Fibroblast of peridontal ligament (primary cell): ENCODE measurements around the gene KRTAP5-2.

Experiments
- DNase-seq: peaks from one replicate; pipeline ENCODE4 v3.0.0-alpha.2; 2010; ENCODE audit errors: extremely low read depth

Gene KRTAP5-2

DNA sequence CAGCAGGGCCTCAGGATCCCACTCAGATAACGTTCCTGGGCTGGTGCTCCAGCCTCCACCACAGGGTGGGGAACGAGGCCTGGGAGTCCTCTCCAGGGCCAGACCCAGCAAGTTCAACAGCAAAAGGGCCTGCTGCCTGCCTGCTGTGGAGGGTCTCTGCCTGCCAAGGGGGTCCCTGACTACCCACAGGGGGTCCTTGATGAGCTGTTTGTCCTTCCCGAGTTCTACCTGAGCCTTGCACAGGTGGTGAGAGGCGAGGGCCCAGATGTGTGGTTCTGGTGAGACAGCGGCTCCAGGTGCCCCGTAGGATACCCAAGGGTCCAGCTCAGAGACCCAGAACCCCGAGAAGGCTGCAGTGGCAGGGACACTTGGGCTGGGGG, 30.4 kb downstream of the KRTAP5-2 start:
- DNase-seq, result no peak

DNA sequence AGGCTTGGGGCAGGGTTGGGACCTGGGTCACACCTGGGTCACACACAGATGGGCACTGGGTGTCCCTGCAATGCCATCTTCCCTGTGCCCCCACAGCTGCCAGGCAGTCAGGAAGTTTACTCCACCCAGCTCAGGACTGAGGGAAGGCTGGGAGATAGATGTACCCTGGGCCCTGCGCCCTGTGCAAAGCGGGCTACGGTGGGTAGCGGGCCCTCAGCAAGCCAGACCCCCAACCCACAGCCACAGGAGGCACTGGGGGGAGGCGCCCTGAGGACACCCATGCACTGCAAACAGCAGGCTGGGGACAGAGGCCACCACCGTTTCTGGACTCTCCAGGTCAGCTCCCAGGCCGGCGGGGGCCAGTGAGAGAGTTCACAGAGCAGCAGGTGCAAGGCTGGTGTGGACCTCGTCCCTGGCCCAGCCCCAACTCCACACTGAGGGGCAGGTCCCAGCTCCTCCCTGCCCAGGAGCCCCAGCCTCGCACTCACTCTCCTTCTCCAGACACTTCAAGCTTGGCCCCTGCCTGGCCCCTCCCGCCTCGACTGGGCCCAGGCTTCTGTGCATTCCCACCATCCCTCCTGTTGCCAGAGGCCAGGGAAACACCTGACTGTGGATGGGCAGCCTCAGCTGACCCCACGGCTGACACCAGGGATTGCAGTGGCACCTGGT, 30.9 kb downstream of the KRTAP5-2 start:
- no peak for DNase-seq

DNA sequence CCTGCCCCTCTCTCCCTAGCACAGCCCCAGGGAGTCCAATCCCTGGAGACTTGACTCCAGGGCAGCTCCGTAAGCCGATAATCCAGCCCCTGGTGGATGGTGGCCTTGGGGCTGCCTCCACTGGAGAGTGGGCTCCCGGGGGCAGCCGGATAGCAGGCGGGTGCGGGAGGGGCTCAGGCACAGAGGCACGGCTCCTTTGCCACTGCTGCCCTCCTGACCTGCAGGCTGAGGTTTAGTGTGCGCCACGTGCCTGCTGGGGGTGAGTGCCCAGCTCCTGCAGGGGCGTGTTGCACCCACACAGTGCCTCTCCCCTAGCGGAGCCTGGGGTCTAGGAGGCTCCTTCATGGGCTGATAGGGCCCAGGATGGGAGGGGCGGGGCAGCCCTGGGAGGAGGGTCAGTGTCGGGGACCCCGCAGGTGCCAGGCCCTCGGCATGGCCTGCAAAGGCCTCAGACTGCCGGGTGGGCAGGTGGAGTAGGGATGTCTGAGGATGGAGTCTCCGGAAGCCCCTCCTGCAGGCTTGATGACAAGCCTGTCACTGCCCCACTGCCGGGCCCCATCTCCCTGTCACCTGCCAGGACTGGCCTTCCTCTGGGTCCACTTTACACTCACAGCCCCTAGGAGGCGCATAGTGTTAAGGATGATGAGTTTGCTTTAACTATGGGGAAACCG, 31.6 kb downstream of the KRTAP5-2 start:
- DNase-seq, result no peak

DNA sequence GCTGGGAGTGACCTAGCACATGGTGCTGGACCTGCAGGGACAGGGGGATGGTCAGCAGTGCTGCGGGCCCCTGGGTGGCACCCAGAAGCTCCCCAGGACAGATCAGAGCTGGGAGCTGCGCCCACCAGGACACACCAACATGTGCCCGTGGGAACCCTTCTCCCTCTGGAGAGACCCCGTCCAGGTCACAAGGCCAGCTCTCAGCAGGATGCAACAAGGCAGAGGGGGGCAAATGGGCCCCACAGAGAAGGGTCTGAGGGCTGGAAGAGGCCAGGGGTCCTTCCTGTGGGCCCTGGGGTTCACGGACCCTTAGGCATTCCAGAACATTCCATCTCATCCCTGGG, 32.2 kb downstream of the KRTAP5-2 start:
- no peak for DNase-seq

DNA sequence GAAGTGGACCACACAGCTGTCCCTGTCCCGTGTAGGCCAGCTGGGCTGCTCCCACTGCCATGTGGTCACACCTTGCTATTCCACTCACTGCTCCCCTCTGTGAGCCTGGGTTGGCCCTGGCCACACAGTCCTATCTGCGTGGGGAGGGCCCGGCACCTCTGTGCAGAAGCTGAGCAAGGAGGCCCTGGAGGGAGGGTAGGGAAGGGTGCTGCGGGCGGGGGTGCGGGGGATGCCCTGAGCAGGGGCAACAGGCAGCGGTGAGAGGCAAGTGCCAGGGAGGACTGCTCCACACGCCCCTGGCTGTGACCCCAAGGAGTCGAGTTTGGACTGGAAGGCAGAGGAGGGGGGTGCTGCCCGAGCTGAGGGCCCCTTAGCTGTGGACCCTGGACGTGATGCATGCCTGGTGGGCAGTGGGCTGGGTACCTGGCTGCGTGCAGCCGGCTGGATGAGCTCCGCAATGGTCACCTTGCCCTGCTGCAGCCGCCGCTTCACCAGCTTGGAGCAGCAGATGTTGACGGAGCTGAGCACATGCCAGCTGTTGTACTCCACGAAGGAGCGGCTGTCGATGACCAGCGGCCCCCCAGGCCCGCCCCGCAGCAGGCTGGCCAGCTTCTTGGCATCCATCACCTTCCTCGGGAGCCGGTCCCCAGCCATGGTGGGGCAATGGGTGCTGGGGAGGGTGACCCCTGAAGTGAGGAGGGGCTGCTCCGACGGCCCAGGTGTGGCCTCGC, 32.8 kb downstream of the KRTAP5-2 start:
- no peak for DNase-seq

DNA sequence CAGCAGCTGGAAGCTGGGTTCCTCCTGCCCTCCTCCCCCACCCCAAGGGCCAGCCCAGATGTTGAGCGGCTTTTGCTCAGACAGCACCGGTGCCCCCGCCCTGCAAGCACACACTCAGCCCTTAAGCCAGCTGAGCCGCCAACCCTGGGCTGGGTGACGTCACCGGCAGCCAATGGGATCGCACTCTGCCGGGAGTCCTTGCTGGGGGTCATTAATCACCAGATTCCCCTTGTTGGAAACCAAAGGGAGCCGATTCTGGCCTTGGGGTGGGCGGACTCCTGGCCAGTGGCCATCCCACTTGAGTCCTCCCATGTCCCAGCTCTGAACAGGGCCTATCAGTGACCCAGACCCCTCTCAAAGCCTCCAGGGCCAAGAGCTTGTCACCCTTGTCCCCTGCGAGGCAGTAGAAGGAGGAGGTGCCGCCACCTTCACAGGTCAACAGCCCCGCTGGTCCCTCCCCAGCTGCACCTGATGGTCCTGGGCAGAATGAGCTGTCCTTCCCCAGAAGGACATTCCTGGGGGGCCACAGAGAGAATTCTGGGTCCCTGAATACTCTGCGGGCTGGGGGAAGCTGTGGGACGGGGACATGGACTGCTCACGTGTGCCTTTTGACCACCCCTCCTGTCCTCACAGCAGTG, 33.4 kb downstream of the KRTAP5-2 start:
- DNase-seq, result peak; percentile 28

DNA sequence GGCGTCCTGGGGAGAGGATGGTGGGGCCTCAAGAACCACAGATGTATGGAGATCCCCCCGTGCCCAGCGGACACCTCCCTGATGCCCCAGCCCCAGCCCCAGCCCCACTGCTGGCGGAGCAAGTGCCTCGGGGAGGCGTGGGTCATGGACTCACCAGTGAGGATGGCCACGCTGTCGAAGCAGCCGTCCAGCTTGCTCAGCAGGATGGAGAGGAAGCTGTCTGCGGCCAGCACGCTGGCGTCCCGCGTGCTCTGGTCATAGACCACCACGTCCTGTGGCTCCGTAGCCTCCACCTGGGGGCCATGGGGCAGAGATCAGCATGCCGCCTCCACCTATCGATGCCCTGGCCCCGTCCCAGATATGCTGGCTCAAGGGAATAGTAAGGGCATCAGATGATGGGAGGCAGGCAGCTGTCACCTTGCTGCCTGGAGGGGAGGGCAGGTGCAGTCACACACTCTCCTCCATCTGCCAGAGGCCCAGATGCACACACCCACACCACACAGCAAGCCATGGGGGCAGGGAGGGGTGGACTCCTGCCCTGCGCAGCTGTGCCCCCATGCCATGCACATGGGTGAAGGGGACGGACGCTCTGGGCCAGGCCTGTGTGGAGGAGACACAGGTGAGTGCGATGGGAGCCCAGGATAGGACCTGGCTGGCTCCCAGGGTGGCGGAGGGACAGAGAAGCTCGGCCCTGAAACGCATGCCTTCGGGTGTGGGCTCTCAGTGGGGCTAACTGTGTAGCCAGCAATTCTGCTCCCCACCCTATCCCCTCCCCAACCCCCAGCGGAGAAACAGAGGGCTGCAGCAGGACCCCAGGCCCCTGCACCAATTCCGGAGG, 34.2 kb downstream of the KRTAP5-2 start:
- DNase-seq, result no peak

DNA sequence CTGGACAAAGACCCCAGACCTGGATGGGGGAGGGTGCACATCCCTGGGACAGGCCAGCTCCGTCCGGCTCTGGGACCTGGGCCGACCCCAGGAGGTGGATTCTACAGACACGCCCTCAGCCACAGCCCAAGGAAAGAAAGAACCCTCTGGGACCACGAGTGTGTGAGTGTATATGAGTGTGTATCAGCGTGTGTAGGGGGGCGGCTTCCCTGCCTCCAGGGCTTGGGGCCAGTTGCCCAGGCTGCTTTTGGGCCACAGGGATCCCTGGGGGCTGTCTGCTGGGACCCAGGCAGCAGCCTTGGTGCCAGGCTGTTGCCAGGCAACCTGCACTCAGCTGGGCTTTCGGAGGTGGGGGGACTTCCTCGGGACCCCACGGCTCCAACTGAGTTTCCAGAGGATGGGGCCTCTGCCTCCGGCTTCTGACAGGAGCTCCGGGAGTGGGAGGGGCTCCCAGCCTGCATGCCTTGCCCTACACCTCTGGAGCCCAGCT, 34.9 kb downstream of the KRTAP5-2 start:
- no peak for DNase-seq

DNA sequence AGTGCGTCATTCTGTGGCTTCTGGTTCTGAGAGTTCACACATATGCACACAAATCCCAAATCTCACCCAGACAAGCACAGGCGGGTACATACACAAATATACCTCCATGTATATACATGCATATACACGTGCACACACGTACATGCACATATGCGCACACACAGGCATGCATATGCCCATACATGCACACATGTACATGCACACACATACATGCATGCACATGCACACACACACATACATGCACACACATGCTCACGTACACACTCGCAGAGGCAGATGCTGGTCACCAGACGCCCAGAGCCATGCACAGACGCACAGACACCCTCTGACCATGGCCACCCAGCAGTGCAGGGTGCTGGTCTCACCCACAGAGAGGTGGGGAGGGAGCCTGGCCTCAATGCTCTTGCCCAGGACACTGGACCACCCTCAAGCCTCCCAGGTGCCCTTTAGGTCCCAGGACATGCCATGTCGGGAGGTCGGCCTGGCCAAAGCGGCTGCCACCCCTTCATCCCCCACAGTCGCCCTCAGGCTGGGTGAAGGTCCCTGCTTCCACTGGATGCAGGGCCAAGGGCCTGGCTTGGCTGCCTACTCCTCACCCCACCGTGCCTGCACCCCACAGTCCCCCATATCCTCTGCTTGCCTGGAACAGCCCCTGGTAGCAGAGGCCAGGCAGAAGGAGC, 35.5 kb downstream of the KRTAP5-2 start:
- DNase-seq, result no peak

DNA sequence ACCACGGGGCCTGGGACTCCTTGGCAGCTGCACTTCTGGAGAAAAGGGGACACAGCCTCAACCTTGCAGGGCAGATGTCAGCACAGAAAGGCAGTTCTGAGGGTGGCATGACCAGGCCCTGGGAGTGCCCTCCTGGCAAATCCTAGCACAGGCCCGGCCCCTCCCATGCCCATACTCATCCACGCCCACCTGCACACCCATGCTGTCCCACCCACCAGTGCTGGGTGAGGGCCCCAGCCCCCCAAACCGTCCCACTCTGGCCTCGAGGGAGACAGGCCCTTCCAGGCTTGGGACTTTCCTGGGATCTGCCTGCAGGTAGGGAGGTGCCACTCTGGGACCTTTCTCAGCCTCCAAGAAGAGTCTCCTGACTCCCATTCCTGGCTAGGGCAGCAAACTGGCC, 36.1 kb downstream of the KRTAP5-2 start:
- no peak for DNase-seq

DNA sequence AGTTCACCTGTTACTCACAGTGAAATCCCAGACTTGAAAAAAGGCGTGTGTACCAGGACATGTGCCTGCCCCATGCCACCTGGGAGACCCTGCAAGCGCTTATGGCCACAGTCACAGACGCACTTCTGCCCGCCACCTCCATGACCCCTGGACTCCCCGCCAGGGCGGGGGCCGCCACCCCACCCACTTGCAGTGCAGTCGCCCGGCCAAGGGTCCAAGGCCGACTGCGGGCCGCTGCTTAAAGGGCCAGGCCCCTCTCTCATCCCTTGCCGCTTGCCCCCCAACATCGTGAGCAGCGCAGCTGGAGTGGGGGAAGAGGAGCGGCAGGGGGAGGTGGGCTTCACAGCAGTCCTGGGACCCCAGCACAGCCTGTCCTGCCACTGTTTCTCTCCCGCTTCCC, 36.8 kb downstream of the KRTAP5-2 start:
- DNase-seq, result no peak

DNA sequence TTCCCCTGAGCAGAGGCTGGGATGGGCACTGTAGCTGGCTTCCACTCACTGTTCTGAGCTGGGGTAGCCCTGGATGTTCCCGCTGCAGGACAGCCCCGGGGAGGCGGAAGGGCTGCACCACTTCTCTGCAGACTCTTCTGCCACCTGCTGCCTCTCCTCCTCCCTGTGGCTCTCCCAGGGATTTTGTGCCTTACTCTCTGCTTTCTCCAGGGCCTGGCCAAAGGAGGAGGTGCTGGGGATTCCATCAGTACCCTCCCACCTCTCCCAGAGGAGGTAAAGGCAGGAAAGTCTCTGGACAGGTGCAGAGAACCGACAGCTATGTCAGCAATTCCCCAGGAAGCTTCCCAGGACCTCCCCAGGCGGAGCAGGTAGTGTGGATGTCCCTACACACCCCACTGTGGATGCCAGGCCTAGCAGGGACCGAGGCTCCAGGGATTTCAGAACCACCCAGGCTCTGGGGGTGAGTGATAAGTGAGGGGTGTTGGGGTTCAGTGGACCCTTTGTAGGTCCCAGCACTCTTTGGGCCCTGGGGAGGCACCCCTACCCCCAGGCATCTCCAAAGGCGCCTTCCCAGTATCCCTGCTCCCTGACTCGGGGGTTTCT, 37.3 kb downstream of the KRTAP5-2 start:
- no peak for DNase-seq

DNA sequence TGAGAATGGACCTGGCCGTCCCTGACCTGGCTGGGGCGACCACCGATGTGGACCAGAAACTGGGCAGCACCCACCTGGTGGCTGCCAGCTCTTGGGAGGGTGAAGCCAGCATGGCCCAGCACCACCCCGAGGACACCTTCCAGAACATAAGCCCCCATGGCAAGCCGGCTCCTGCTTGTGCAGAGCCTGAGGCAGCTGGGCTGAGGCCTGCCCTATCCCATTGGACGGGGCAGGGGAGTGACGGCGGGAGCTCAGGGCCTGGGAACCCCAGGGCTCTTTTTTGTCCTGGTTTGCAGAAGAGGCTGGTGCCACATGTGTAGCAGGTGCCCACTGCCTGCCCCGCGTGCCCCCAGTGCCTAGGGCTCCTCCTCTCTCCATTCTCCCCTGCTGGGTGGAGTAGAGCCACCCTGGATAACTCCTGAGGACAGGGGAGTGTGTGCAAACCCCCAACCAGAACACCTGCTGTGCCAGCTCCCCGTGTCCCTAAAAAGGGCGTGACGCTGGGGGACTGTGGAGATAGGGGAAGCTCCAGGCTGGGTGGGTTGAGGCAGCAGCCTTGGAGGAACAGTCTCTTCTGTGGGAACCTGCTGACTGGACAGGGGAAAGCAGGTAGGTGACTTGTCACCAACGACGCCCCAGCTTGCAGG, 38.0 kb downstream of the KRTAP5-2 start:
- DNase-seq, result no peak

DNA sequence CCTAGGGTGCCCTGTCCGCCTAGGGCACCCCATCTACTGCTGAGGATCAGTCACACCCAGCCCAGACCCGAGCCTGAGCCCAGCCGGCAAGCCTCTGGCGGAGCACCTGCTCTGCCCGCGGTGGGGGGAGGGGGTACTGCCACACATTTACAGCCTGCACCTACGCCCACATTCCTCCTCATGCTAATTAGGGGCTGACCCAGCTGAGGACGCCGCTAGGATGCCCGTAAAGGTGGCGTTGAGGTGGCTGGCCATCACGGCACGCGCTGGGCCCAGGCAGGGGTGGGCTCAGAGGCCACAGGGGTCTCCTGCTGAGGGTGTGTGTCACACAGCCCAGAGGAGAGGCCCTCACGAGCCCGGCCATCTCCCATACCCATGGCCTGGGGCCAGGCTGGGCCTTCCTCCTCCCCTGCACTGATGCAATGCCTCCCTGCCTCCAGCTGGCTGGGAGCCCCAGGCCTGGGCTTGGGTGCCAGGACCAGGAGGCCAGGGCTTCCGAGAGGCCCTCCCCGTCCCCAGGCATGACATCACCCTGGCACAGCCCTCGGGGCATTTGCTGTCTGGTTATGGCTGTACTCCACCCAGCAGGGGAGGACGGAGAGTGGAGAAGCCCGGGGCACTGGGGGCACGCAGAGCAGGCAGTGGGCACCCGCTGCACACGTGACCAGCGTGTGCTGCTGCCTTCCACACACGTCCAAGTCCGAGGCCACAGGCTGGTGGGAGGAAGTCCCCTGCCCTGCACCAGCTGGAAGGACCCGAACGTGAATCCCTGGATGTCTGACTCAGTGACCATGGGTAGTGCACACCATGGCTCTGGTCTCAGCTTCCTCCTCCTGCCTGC, 38.8 kb downstream of the KRTAP5-2 start:
- DNase-seq, result peak; percentile 74

DNA sequence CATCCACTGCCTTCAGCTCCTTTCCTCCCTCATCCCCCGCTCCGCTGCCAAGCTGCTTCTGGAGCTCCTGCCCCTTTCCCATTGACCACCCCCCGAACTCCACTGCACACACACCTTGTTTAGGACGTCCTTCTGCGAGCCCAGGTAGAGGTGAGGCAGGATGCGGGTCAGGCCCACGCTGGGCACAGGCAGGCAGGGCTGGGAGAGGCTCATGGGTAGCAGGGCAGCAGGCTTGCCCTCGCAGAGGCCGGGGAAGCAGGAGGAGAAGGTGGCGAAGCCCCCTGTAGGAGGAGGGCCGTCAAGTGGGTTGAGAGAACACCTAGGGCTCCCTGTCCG, 39.4 kb downstream of the KRTAP5-2 start:
- DNase-seq, result no peak

DNA sequence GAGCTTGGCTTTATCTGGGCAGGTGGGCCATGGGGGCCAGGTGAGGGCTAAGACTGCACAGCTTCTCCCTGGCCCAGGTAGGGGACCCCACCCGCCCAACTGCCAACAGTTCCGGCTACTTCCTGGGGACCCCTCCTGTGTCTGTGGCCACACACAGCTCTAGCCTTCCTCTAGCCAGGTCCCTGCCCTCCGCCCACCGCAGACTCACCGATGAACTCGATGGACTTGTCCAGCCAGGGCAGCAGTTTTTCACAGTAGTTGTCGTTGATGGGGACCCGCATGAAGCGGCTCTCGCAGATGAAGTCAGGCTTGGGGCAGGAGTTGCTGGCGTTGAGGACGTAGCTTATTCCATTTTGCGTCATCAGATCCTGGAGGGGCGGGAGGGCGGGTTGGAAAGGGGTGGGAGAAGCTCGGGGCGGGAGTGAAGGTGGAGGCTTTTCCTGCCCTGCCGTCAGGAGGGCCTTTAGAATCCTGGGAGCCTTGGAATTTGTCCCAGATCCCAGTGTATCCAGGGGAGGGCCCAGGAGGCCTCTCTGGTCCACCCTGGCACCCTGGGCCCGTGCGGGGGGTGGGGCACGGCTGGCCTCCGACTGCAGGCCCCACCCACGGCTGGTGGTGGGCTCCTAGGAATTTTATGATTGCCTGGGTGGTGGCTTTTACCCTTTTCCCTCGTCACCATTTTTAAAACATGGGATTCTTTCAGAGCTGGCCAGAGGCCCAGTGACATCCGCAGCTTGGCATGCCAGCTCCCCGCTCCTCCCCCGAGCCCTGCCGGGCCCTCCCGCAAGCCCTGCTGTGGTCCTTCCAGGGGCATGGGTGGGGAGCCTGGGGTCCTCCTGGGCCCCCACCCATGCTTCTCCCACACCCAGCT, 40.0 kb downstream of the KRTAP5-2 start:
- DNase-seq, result peak; percentile 79

DNA sequence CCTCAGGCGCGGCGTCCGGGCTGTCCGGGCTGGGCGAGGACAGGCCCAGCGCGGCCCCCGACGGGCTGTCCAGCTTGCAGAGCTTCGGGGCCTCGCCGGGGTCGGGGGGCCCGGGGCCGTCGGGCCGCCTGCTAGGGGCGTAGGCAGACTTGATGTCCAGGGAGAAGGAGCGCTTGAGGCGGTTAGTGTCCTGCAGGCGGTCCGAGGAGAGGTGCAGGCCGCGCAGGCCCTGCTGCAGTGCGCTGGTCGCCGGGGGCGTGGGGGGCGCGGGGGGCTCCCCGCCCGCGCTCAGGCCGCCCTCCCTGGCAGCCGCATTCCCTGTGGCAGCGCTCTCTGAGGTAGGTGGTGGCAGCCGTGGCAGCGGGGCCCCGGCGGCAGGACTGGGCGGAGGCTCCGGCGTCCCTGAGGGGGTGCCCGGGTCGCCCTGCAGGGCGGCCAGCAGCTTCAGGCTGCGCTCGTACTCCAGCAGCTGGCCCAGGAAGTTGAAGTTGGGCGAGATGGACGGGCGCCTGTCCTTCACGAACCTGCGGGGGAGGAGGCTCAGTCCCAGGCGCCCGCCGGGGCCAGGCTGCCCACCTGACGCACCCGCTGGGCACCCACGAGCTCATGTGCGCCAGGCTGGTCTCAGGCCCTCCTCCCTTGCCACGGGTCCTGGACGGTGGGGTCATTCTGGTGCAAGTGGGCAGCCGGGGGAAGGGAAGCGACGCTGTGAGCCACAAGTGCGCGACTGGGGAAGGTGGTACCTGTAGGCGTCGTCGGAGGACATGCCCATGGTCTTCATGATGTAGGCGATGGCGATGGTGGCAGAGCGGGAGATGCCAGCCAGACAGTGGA, 40.8 kb downstream of the KRTAP5-2 start:
- no peak for DNase-seq
